Stimulated activated CD4-positive, alpha-beta T cell treated with anti-CD3 and anti-CD28 coated beads, Interleukin-1b, Interleukin-23, amount 100 ng/mL, for 1 hour (primary cell): ENCODE results near the gene FAM124A.

ENCODE experiments used
- DNase-seq, 2 donors: peaks; one replicate each; pipeline ENCODE4 v3.0.0-alpha.2; 2020; ENCODE audit warnings: low read depth in 2 of 2

FAM124A gene

GRCh38 chr13:51243227-51243626 is 21.0 kb downstream of the FAM124A start:
- no peak for DNase-seq

GRCh38 chr13:51243832-51244231 is 21.6 kb downstream of the FAM124A start:
- DNase-seq, result no peak

GRCh38 chr13:51244637-51245405 is 22.6 kb downstream of the FAM124A start:
- DNase-seq, result no peak

DNA sequence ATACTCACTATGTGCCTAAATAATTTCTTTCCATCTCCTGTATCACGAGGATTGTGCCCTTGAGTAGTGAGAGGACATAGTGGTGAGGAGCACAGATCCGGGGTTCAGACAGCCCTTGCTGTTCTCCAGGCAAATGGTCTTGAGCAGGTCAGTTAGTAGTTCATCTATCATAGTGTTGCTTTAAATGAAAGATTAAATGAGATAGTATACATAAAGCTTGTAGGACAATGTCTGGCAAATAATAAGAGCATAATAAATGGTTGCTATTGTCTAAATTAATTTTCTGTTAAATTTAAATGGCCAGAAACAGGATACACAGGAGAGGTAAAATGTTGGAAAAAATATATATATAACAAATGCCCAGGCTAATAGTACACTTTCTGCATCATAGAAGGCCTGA is 23.4 kb downstream of the FAM124A start:
- no peak for DNase-seq

DNA sequence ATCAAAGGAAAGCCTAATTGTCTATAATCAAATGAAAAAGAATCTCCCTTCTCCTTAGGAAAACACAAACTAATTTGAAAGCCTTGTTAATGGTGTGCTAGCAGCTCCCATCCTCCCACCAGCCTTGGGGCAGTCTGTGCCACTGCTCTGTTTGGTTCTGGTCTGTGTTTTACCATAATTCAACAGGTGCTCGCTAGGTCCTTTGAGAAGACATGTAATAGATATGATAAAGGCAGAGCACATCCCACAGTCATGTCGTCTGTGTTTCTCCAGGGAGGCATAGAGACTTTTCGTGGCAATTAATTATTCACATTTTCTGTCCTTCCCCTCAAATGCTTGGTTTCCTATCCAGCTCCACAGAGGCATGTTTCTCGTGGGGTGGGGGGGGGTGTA is 23.8 kb downstream of the FAM124A start:
- DNase-seq, result no peak

DNA sequence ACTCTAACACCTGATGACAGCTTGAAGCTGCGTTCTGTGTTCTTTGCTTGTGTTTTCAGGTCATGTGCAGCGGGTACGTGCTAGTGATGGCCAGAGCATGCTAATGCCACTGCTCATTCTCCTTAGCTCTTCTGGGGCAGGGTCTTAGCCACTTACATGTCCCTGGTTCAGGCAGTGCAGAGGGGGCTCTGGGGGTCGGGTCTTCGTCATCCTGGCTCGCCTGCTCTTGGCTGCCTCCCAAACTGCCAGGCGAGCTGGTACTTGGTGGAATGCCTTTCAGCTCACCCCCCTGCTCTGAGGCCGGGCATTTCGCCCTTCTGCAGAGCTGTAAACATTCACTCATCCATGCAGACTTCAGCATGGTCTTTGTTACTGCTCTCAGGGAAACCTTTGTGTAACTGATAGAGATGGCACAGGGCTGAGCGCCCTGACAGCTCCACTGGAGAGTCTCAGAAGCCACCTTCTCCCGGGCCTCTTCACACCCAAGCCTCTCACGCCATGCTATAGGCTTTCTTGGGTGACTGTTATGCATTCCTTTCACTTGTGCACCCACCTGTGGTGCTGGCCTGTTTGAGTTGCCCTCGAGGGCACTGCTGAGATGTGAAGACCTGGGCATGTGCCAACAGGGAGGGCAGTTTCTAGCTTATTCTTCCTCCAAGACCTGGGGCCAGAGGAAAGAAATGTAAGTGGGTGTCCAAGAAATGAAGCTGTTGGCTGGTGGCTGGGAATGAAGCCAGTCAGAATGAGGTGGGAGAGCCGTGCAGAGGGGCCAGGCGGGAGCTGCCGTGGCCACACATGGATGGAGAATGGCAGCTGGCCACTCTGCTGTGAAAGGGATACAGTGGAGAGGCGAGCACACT is 24.4 kb downstream of the FAM124A start:
- DNase-seq, result no peak

GRCh38 chr13:51249255-51249654 is 27.1 kb downstream of the FAM124A start:
- no peak for DNase-seq

DNA sequence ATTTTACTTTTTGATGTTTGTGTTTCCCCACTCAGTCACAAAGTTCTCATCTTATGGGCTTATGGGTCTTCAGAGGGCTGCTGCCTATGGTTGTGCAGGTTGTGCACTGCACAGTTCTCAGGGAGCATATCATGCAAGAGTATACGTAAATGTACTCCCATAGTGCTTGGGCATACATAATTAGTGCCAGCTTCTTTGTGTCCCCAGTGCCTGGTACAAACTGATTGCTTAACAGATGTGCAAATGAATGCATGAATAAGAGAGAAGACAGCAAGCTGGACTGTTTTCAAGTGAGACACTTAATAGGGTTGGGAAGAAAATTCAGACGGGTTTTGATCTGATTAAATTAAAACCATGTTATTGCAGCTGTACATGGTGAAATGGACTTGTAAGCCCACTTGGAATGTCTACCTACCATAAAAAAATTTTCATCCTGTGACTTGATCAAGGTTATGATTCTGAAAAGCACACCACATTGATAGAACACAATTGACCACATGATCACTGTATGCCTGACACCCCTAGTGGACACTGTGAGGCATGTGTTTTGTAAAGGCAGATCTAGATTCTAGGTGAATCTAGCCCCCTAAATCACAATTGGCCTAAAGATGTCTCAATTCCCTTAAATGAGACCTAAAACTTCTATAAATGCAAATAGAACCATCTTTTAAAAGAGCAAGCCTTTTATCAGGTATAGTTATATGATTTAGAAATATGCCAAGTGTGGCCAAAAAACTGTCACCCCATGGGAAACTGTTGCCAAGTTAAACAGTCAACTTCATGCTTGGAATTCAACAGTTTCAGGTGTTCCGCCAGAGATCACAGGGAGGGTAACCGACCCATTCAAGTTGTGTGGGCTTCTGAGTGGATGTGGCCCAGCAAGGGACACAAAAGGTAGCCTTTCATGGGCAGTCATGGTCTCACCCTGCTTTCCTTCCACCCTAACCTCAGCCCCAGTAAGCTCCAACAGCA is 27.9 kb downstream of the FAM124A start:
- no peak for DNase-seq

- DNase-seq, result no peak
These were observed 29.3 kb downstream of the FAM124A start for GRCh38 chr13:51251480-51251879.

GRCh38 chr13:51252954-51253532 is 30.8 kb downstream of the FAM124A start:
- DNase-seq, result no peak

- DNase-seq, result no peak
These were observed 33.4 kb downstream of the FAM124A start for GRCh38 chr13:51255556-51255955.

- DNase-seq, result no peak
These were observed 35.0 kb downstream of the FAM124A start for GRCh38 chr13:51257187-51257586.

DNA sequence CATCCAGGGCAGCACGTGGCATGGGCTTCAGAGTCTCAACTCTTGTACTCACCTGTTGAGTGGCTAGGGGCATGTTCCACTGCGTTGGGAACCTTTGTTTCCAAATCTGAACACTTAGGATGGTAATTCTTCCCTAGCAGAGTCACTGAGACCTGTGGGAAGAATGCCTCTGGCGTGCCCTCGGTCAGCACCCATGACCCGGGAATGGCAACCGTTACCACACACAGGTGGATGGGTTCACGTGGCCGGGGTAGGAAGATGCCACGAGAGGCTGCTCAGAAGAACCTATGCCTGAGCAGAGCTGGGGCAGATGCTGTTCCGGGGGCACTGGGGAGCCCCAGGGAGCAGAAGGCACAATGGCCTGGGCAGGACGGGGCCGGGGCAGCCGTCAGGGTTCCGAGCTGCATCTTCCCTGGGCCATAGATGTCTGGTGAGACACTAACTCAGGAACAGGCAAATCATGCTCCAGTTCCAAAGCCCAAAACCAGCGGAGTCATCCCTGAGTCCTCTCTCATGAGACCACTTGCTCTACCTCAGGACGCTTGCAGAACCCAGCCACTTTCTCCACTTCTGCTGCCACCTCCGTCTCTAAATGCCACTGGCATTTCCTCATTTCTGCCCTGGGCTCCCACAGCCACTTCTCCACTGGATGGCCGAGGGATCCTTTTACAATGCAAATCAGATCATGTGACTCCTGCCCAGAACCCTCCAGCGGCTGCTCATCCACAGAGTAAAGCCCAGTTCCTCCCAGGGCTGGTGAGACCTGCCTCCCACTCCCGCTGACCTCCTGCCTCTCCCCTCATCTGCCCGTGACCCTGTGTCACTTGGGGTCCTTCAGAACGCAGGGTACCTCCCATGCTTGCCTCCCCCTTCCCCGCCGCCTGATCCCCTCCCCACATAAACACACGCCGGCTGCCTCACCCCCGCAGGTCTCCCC is 36.7 kb downstream of the FAM124A start:
- DNase-seq, result no peak

DNA sequence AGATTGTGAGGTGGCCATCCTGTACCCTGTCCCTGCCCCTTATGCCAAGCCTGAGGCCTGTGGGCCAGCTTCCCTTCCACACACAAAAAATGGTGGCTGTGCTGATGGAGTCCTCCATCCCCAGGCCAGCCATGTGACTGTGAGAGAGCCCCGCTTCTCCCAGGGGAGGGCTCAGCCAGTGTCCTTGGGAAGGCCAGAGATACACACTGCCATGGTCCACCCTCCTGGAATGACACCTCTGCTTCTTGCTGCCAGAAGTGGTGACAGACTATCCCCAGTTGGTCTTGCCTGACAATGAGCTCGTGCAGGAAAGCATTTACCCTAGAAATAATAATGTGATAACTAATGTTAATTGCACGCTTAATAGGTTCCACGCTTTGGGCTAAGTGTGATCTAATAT is 38.0 kb downstream of the FAM124A start:
- DNase-seq, result no peak

DNA sequence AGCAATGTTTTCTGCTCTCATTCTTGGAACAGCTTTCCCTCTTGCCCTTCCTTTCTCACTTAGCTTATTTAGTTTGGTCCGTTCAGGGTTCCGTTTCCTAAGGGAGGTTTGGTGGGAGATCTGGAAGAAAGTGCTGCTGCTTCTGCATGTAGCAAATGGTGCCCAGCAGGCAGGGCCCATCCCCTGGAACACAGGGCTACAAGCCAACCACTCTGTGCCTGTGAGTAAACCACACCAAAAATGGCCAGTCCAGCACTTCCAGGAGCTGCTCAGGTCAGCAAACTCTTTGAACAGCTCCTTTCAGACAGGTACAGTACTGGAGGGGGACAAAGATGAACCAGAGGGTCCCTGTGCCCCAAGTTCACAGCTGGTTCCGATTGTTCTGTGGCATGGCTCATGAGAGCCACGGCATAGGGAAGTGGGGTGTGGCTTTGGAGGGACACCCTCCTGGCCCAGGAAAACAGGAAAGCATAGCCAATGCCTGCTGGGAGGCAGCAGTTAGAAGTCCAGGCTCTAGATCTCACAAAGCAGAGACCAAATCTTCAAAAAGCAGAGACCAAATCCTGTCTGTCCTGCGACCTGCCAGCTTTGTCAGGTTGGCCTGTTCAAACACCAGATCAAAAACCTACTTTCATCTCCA is 39.5 kb downstream of the FAM124A start:
- no peak for DNase-seq

DNA sequence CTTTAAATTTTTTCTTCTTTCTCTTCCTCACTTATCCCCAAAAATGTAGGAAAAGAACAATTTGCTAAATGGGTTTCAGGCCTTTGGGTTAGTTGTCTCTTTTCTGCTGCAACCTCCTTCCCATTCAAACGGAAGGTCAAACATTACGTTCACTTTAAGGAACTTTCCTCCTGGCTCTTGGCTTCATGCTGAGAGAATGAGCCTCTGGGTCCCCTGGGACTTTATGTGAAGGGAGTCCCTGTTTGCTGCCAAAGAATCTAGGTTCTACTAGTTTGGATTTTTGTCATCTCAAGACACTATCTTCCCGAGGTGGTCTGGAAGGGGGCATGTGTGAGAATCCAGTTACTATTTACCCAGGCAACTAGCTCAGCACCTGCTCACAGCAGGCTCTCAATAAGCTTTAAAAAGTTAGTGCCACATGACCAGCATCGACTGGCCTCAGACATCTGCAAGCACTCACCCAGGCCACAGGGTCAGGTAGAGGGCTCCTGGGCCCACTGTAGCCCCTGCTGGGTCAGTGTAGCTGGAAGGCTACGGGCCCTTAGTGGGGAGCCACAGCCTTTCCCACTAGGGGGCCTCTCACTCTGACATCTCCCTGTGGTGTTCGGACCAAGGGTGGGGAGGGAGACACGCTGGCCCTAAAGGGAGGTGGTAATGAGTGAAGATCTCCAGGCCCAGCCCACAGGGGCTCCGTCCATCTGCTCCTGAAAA is 40.5 kb downstream of the FAM124A start:
- no peak for DNase-seq

DNA sequence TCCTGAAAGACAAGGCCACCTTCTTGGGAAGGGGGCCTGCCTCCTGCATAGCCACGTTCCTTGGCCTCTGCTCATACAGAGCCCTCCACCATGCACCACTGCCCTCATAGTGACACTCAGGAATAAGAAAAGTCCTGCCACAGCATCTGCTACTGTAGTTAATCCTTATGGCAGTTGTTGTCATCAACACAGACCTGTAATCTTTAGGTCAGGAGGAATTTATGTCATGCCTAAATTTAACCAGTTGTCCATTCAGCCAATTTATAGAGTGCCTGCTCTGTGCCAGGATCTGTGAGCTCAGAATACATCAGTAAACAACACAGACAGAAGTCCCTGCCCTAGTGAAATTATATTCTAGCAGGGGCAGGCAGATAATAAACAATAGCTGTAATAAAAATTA is 44.4 kb downstream of the FAM124A start:
- DNase-seq, result no peak

DNA sequence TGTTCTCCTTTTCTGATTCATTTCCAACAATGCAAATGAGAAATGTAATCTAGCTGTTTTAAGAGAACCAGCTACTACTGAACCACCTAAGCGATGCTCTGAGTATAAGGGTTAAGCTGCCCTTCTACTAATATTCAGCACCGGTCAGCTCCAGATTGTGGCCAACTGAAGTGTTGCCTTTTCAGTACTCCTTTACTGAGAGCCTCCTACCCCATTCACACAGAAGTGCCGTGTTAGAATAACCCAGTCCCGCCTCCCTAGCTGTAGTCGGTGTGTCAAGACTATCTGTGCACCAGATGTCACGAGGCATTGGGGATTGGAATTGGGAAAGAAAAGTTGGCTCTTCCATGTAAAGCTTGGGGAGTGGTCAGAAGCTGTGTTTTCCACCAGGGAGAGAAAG is 45.4 kb downstream of the FAM124A start:
- DNase-seq, result no peak

- no peak for DNase-seq
These were observed 46.8 kb downstream of the FAM124A start for GRCh38 chr13:51269039-51269438.
